Neural progenitor cell (in vitro differentiated cells): ENCODE data around the gene SNX14. TPM values are rescaled to one million over a fixed set of nuclear protein-coding genes. Genes with fewer than 3 reads are reported as not detected.

Experiments used
- DNase-seq: peaks from one replicate; pipeline ENCODE4 v3.0.0-alpha.2; 2016; ENCODE audit warnings: low spot score
- H2AFZ ChIP-seq: fragments of 200-600 bp; sonication (generic); replicated peaks from 2 replicates; pipeline ENCODE4 v1.6.1; 2016; ENCODE audit warnings: antibody characterized with exemption
- H3F3A ChIP-seq: fragments of 200-600 bp; sonication (generic); 2 replicates; pipeline ENCODE4 v1.6.1; 2016; ENCODE audit warnings: antibody characterized with exemption, low read depth
- H3K27ac ChIP-seq: fragments of 200-600 bp; sonication (generic); 2 replicates; pipeline ENCODE4 v1.5.1; 2016; ENCODE audit warnings: mild to moderate bottlenecking
- H3K27me3 ChIP-seq: fragments of 200-600 bp; sonication (generic); 2 replicates; pipeline ENCODE4 v1.6.1; 2016; ENCODE audit warnings: mild to moderate bottlenecking, moderate library complexity
- H3K36me3 ChIP-seq: fragments of 200-600 bp; sonication (generic); 2 replicates; pipeline ENCODE4 v1.5.1; 2016
- H3K4me1 ChIP-seq: fragments of 200-600 bp; sonication (generic); 2 replicates; pipeline ENCODE4 v1.6.1; 2016; ENCODE audit warnings: mixed run types
- H3K4me2 ChIP-seq: fragments of 200-600 bp; sonication (generic); 2 replicates; pipeline ENCODE4 v1.6.1; 2016
- H3K4me3 ChIP-seq: fragments of 200-600 bp; sonication (generic); 2 replicates; pipeline ENCODE4 v1.5.1; 2016
- H3K79me2 ChIP-seq: fragments of 200-600 bp; sonication (generic); 2 replicates; pipeline ENCODE4 v1.6.1; 2016; ENCODE audit warnings: low read depth
- H3K9ac ChIP-seq: fragments of 200-600 bp; sonication (generic); 2 replicates; pipeline ENCODE4 v1.6.1; 2016
- H3K9me3 ChIP-seq: fragments of 200-600 bp; sonication (generic); 2 replicates; pipeline ENCODE4 v1.5.1; 2016; ENCODE audit warnings: low read depth
- H4K20me1 ChIP-seq: fragments of 200-600 bp; sonication (generic); 2 replicates; pipeline ENCODE4 v1.6.1; 2016; ENCODE audit warnings: low read depth
- H3K27ac Mint-ChIP-seq: 3 replicates; pipeline ENCODE4 v1.8.0; 2021; ENCODE audit warnings: mixed read lengths
- H3K27me3 Mint-ChIP-seq: 2 replicates; pipeline ENCODE4 v1.8.0; 2022; ENCODE audit warnings: low read depth, mild to moderate bottlenecking, inconsistent platforms, moderate library complexity, mixed read lengths; ENCODE audit not compliant: insufficient read depth
- H3K36me3 Mint-ChIP-seq: 3 replicates; pipeline ENCODE4 v1.8.0; 2021; ENCODE audit warnings: mixed read lengths
- H3K4me1 Mint-ChIP-seq: 3 replicates; pipeline ENCODE4 v1.8.0; 2021; ENCODE audit warnings: mixed read lengths
- H3K4me3 Mint-ChIP-seq: 3 replicates; pipeline ENCODE4 v1.8.0; 2021; ENCODE audit warnings: mild to moderate bottlenecking, moderate library complexity, mixed read lengths
- H3K9me3 Mint-ChIP-seq: 3 replicates; pipeline ENCODE4 v1.8.0; 2020; ENCODE audit warnings: mixed read lengths
- EZH2 ChIP-seq: fragments of 200-600 bp; sonication (generic); IDR thresholded peaks from 2 replicates; pipeline ENCODE4 v1.6.1; 2017; ENCODE audit warnings: antibody characterized with exemption, mild to moderate bottlenecking, moderate library complexity
- EZH2phosphoT487 ChIP-seq: fragments of 200-600 bp; sonication (generic); IDR thresholded peaks from 2 replicates; pipeline ENCODE4 v1.6.1; 2017; ENCODE audit warnings: antibody characterized with exemption
- total RNA-seq: library from RNA; depleted of rRNA; stranded (reverse); fragments of >200 nt; gene quantifications from 2 replicates; pipeline ENCODE4 v1.2.3, GENCODE V29; 2015; ENCODE audit warnings: low replicate concordance
- TF ChIP-seq, protein P1 (sequence below): fragments of 200-600 bp; sonication (generic); IDR thresholded peaks from 2 replicates; pipeline ENCODE4 v1.5.1; 2017; ENCODE audit warnings: antibody characterized with exemption, mild to moderate bottlenecking

SNX14 gene
- total RNA-seq, 1 donor from 2014 or later: 95.2 TPM

DNA sequence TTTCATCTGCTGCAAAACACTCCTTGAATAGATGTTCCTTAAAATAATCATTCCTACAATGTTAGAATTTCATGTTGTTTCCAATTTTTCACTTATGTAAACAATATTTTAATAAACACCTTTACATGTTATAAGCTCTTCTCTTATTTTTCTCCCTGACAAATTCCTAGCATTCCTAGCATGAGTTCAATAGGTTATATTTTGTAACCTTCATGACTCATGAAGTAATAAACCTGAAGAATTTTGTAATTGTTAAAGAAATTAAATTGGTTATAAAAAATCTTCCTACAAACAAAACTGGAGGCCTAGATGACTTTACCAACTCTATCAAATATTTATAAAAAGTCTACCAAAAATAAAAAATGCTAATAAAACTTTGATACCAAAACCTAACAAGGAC, 77.5 kb downstream of the SNX14 start:
- DNase-seq: no peak

DNA sequence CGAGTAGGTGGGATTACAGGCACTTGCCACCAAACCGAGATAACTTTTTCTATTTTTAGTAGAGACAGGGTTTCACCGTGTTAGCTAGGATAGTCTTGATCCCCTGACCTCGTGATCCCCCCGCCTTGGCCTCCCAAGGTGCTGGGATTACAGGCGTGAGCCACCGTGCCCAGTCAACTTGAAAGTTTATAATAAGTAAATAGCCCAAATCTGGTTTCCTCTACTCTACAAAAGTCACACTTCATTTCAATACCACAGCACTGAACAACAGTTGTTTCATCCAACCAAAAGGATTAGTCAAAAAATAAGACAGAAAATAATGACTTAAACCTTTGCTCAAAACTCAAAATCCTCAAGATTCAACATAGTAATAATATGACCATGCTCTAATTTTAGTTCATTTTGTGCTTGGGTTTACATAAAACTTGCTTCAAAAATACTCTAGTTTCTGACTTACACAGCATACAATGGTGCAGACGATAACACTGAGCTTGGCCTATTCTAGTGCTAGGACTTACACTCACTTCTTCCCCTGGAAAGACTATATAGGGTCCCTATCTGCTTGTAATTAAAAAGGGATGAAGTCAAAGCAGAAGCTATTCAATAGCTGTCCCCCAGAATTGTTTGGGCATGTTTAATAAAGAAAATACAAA, 87.1 kb downstream of the SNX14 start:
- Mint-ChIP-seq H3K9me3 (no peaks in the 10 kb centered on the region), H3K36me3 (peaks cover 13% of the 10 kb centered on the region), H3K4me1 (peaks cover 5% of the 10 kb centered on the region), H3K4me3 (no peak overlapping the region), H3K27ac (no peak overlapping the region), H3K27me3 (no peaks in the 10 kb centered on the region)
- TF ChIP-seq EZH2phosphoT487 (no peak), EZH2 (no peak)
- TF ChIP-seq, protein P1, sequence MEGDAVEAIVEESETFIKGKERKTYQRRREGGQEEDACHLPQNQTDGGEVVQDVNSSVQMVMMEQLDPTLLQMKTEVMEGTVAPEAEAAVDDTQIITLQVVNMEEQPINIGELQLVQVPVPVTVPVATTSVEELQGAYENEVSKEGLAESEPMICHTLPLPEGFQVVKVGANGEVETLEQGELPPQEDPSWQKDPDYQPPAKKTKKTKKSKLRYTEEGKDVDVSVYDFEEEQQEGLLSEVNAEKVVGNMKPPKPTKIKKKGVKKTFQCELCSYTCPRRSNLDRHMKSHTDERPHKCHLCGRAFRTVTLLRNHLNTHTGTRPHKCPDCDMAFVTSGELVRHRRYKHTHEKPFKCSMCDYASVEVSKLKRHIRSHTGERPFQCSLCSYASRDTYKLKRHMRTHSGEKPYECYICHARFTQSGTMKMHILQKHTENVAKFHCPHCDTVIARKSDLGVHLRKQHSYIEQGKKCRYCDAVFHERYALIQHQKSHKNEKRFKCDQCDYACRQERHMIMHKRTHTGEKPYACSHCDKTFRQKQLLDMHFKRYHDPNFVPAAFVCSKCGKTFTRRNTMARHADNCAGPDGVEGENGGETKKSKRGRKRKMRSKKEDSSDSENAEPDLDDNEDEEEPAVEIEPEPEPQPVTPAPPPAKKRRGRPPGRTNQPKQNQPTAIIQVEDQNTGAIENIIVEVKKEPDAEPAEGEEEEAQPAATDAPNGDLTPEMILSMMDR: no peak
- Histone ChIP-seq H3K4me3 (no peak overlapping the region), H3K4me2 (no peak overlapping the region), H3K9ac (no peak overlapping the region), H3K36me3 (no peaks in the 10 kb centered on the region), H3K27me3 (no peaks in the 10 kb centered on the region), H4K20me1 (no peaks in the 10 kb centered on the region), H2AFZ (no peak overlapping the region), H3K9me3 (no peaks in the 10 kb centered on the region), H3K79me2 (no peaks in the 10 kb centered on the region), H3F3A (no peaks in the 10 kb centered on the region), H3K27ac (no peak overlapping the region), H3K4me1 (no peaks in the 10 kb centered on the region)
- no peak for DNase-seq

More for the DNA sequence above, 77.5 kb downstream of the SNX14 start:
- Mint-ChIP-seq H3K4me1 (no peaks in the 10 kb centered on the region), H3K4me3 (no peak overlapping the region), H3K9me3 (no peaks in the 10 kb centered on the region), H3K27me3 (no peaks in the 10 kb centered on the region), H3K36me3 (peaks cover 15% of the 10 kb centered on the region), H3K27ac (no peak overlapping the region)
- Histone ChIP-seq H3K4me1 (no peaks in the 10 kb centered on the region), H3K79me2 (no peaks in the 10 kb centered on the region), H3K4me2 (no peak overlapping the region), H3K36me3 (no peaks in the 10 kb centered on the region), H4K20me1 (no peaks in the 10 kb centered on the region), H2AFZ (no peak overlapping the region), H3F3A (no peaks in the 10 kb centered on the region), H3K9ac (no peak overlapping the region), H3K4me3 (no peak overlapping the region), H3K27ac (no peak overlapping the region), H3K9me3 (no peaks in the 10 kb centered on the region), H3K27me3 (no peaks in the 10 kb centered on the region)
- TF ChIP-seq EZH2 (no peak), EZH2phosphoT487 (no peak)
- TF ChIP-seq, protein P1: no peak

DNA sequence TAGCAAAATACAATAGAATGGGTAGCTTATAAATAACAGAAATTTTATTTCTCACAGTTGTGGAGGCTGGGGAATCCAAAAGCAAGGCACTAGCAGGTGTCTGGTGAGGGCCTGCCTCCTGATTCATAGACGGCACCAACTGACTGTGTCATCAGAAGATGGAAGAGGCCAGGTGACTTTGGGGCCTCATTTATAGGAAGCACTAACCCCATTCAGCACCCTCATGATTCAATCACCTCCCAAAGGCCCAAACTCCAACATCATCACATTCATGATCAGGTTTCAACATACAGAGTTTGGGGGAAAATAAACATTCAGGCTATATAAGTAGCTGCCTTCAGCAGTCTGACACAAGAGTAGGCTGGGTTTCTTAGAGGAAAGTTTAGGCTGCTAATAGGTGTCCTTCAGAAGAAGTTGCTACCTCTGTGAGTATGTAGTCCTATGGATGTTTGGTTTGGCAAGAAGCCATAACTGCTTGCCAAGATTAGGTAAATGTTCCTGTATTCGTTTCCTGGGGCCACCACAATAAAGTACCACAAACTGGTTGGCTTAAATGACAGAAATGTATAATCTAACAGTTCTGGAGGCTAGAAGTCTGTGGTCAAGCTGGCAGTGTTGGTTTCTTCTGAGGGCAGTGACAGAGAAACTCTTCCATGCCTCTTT, 94.9 kb downstream of the SNX14 start:
- Histone ChIP-seq H3K27ac (no peak overlapping the region), H2AFZ (no peak overlapping the region), H3K9me3 (peaks cover 4% of the 10 kb centered on the region), H3K36me3 (no peaks in the 10 kb centered on the region), H3K27me3 (no peaks in the 10 kb centered on the region), H3K4me2 (no peak overlapping the region), H3K4me1 (no peaks in the 10 kb centered on the region), H3K9ac (no peak overlapping the region), H3K79me2 (no peaks in the 10 kb centered on the region), H3K4me3 (no peak overlapping the region), H3F3A (no peaks in the 10 kb centered on the region), H4K20me1 (no peaks in the 10 kb centered on the region)
- Mint-ChIP-seq H3K27me3 (peaks cover 4% of the 10 kb centered on the region), H3K4me3 (no peak overlapping the region), H3K9me3 (peaks cover 15% of the 10 kb centered on the region), H3K27ac (no peak overlapping the region), H3K4me1 (no peaks in the 10 kb centered on the region), H3K36me3 (peaks cover 15% of the 10 kb centered on the region)
- no peak for DNase-seq
- TF ChIP-seq EZH2 (no peak), EZH2phosphoT487 (no peak)
- TF ChIP-seq, protein P1: no peak
